KMS-11 (cell line): Measurements from ENCODE around the gene ILDR2.

Experiments
- H2AFZ ChIP-seq: fragments of 200-600 bp; sonication (generic); 2 replicates; pipeline ENCODE4 v1.6.1; 2016; ENCODE audit warnings: antibody characterized with exemption, mixed run types, low read depth
- H3K27ac ChIP-seq: fragments of 200-600 bp; sonication (generic); 2 replicates; pipeline ENCODE4 v1.6.1; 2016; ENCODE audit warnings: mild to moderate bottlenecking, mixed run types
- H3K27me3 ChIP-seq: fragments of 200-600 bp; sonication (generic); 2 replicates; pipeline ENCODE4 v1.6.1; 2017; ENCODE audit warnings: mild to moderate bottlenecking, low read depth, mixed run types, moderate library complexity; ENCODE audit not compliant: insufficient read depth
- H3K36me3 ChIP-seq: fragments of 200-600 bp; sonication (generic); 2 replicates; pipeline ENCODE4 v1.6.1; 2017; ENCODE audit warnings: mild to moderate bottlenecking, mixed run types; ENCODE audit not compliant: insufficient read depth
- H3K4me1 ChIP-seq: fragments of 200-600 bp; sonication (generic); 2 replicates; pipeline ENCODE4 v1.6.1; 2016; ENCODE audit warnings: mild to moderate bottlenecking, low read depth, mixed run types; ENCODE audit not compliant: poor library complexity, severe bottlenecking
- H3K4me2 ChIP-seq: fragments of 200-600 bp; sonication (generic); 2 replicates; pipeline ENCODE4 v1.7.0; 2016; ENCODE audit warnings: mild to moderate bottlenecking, mixed run types
- H3K4me3 ChIP-seq: fragments of 200-600 bp; sonication (generic); IDR thresholded peaks from 2 replicates; pipeline ENCODE4 v1.6.1; 2017; ENCODE audit warnings: low read depth, low read length, mixed read lengths; ENCODE audit not compliant: insufficient read depth
- H3K79me2 ChIP-seq: fragments of 200-600 bp; sonication (generic); 2 replicates; pipeline ENCODE4 v1.6.1; 2016; ENCODE audit warnings: low read depth, mixed run types; ENCODE audit not compliant: insufficient read depth
- H3K9ac ChIP-seq: fragments of 200-600 bp; sonication (generic); 2 replicates; pipeline ENCODE4 v1.6.1; 2016; ENCODE audit warnings: mild to moderate bottlenecking, mixed run types
- H4K20me1 ChIP-seq: fragments of 200-600 bp; sonication (generic); 2 replicates; pipeline ENCODE4 v1.6.1; 2016; ENCODE audit warnings: mild to moderate bottlenecking, mixed run types; ENCODE audit not compliant: insufficient read depth
- TF ChIP-seq, protein P1 (sequence below): fragments of 200-600 bp; sonication (generic); conservative IDR thresholded peaks from 2 replicates; pipeline ENCODE4 v1.6.1; 2017; ENCODE audit warnings: low read depth, mild to moderate bottlenecking, antibody characterized with exemption, low read length, moderate library complexity, mixed read lengths

Gene ILDR2

DNA sequence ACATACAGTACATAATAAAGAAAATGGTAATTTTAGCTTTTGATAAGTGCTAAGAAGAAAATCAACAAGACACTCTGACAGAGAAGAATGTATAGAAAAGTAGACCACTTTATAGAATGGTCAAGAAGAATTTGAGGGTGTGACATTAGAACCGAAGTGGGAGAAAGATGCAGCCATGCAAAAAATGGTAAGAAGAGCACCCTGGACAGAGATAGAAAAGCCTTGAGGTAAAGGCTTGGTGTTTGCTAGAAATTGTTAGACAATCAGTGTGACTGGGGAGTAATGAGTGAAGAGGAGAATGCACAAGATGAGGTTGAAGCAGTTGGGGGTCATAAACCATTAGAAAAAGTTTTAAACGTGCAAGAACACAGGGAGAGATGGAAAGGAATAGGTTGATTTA is 37.2 kb upstream of the ILDR2 start:
- no peak overlapping the region for H3K9ac ChIP-seq
- H3K36me3 ChIP-seq: no peaks in the 10 kb centered on the region
- H3K27me3 ChIP-seq: no peaks in the 10 kb centered on the region
- no peak overlapping the region for H3K27ac ChIP-seq
- H3K4me1 ChIP-seq: no peaks in the 10 kb centered on the region
- H3K79me2 ChIP-seq: no peaks in the 10 kb centered on the region
- TF ChIP-seq, protein P1, sequence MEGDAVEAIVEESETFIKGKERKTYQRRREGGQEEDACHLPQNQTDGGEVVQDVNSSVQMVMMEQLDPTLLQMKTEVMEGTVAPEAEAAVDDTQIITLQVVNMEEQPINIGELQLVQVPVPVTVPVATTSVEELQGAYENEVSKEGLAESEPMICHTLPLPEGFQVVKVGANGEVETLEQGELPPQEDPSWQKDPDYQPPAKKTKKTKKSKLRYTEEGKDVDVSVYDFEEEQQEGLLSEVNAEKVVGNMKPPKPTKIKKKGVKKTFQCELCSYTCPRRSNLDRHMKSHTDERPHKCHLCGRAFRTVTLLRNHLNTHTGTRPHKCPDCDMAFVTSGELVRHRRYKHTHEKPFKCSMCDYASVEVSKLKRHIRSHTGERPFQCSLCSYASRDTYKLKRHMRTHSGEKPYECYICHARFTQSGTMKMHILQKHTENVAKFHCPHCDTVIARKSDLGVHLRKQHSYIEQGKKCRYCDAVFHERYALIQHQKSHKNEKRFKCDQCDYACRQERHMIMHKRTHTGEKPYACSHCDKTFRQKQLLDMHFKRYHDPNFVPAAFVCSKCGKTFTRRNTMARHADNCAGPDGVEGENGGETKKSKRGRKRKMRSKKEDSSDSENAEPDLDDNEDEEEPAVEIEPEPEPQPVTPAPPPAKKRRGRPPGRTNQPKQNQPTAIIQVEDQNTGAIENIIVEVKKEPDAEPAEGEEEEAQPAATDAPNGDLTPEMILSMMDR: no peak
- no peaks in the 10 kb centered on the region for H4K20me1 ChIP-seq
- H2AFZ ChIP-seq: no peak overlapping the region
- H3K4me2 ChIP-seq: no peak overlapping the region
- H3K4me3 ChIP-seq: no peak overlapping the region

DNA sequence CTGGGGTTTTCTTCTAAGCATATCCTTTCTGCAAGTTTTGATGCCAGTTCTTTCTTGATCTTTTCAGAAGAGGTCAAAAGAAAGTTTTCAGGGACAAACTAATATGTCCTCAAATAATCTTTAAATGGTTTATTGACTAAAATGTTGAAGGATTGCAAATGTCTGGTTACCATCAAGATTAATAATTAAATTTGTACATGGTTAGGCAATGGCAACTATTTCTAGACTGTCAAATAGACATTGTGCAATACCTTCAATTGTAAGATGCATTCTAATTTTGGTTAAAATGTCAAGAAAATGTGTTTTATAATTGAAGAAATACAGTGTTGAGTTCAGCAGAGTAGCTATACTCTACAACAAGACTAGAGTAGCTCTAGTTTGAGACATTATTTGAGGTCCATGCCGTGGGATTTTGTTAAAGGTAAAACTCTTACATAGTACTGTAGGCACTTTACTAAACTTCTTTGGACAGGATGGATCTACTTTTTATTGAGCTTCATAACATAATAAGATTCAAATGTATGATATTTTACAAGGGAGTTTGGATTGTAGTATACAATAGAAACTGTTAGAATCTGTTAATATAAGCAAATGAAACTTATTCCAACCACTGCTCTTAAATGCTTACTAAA is 36.3 kb upstream of the ILDR2 start:
- TF ChIP-seq, protein P1: no peak
- Histone ChIP-seq H3K36me3 (no peaks in the 10 kb centered on the region), H3K27ac (no peak overlapping the region), H3K4me3 (no peak overlapping the region), H3K4me1 (no peaks in the 10 kb centered on the region), H2AFZ (no peak overlapping the region), H4K20me1 (no peaks in the 10 kb centered on the region), H3K9ac (no peak overlapping the region), H3K79me2 (no peaks in the 10 kb centered on the region), H3K27me3 (no peaks in the 10 kb centered on the region), H3K4me2 (no peak overlapping the region)

DNA sequence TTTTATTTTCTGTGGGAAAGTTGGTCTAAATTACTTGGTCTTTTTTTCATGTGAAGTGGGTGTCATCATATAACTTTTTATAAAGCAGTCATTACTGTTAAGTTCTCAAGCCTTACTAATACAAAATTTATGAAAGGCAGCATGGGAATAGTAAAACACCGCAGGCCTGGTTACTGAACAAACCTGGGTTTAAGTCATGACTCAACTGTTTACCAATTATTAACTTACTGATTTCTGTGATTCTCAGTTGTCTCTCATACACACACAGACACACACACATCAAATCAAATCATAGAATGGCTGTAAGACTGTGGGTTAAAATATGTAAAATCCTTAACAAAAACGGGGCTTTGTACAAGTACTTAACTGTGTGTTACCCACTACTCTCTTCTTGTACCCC is 28.4 kb upstream of the ILDR2 start:
- Histone ChIP-seq H3K4me2 (no peak overlapping the region), H3K27me3 (no peaks in the 10 kb centered on the region), H3K79me2 (no peaks in the 10 kb centered on the region), H3K9ac (no peak overlapping the region), H3K27ac (no peak overlapping the region), H3K4me1 (peaks cover 20% of the 10 kb centered on the region), H3K4me3 (no peak overlapping the region), H3K36me3 (no peaks in the 10 kb centered on the region), H2AFZ (no peak overlapping the region), H4K20me1 (no peaks in the 10 kb centered on the region)
- TF ChIP-seq, protein P1: no peak

DNA sequence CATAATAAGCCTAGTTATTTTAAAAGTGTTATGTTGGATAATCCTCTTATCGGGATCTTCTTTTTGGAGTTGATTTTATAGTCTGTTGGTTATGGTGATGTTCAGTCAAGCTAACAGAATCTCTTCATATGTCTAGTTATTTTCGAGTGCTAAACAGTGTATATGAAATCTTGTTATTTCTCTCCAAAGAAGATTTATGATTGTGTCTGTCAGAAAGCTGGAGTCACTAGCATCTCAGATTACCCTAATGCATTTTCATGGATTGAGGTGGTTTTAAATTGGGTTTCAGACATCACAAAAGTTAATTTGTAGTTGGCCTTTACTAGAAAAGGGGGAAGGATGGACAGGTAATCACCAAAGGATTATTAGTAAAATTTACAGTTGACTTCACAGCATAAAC is 27.0 kb upstream of the ILDR2 start:
- Histone ChIP-seq H3K4me1 (peaks cover 34% of the 10 kb centered on the region), H3K4me3 (no peak overlapping the region), H4K20me1 (no peaks in the 10 kb centered on the region), H3K27ac (no peak overlapping the region), H3K4me2 (no peak overlapping the region), H3K27me3 (no peaks in the 10 kb centered on the region), H2AFZ (no peak overlapping the region), H3K9ac (no peak overlapping the region), H3K79me2 (no peaks in the 10 kb centered on the region), H3K36me3 (no peaks in the 10 kb centered on the region)
- TF ChIP-seq, protein P1: no peak
